GM21576 (cell line): ENCODE results near the gene DEPDC1B.
"Not testable (repeated sequence)": the region's sequence is repeated elsewhere in the genome, so short reads cannot be mapped to it uniquely, and the experiment has no call there.

Source experiments
- ATAC-seq: cut with Tn5 transposase; IDR thresholded peaks from one replicate; pipeline ENCODE4 v1.9.1; 2021; ENCODE audit warnings: mild to moderate bottlenecking, moderate library complexity; ENCODE audit not compliant: unreplicated experiment

DEPDC1B gene

GRCh38 chr5:60699288-60699608 is 718 bp downstream of the DEPDC1B start:
- ATAC-seq, result no peak

- no peak for ATAC-seq
Observed at GRCh38 chr5:60698336-60698735, 1.6 kb downstream of the DEPDC1B start.

- ATAC-seq, result no peak
Observed at GRCh38 chr5:60690326-60690725, 9.6 kb downstream of the DEPDC1B start.

GRCh38 chr5:60688980-60689379 is 11.0 kb downstream of the DEPDC1B start:
- ATAC-seq, result no peak

GRCh38 chr5:60687927-60688720 is 11.8 kb downstream of the DEPDC1B start:
- ATAC-seq, result peak; percentile 86

GRCh38 chr5:60686157-60686556 is 13.8 kb downstream of the DEPDC1B start:
- ATAC-seq, result no peak

GRCh38 chr5:60685700-60686099 is 14.3 kb downstream of the DEPDC1B start:
- no peak for ATAC-seq

- ATAC-seq, result no peak
Observed at GRCh38 chr5:60685028-60685427, 14.9 kb downstream of the DEPDC1B start.

- not testable (repeated sequence) for ATAC-seq
Observed at GRCh38 chr5:60682007-60682406, 18.0 kb downstream of the DEPDC1B start.

GRCh38 chr5:60679816-60680215 is 20.1 kb downstream of the DEPDC1B start:
- no peak for ATAC-seq

GRCh38 chr5:60677850-60678664 is 21.9 kb downstream of the DEPDC1B start:
- ATAC-seq, result peak; percentile 68

GRCh38 chr5:60675286-60675685 is 24.7 kb downstream of the DEPDC1B start:
- no peak for ATAC-seq

GRCh38 chr5:60674251-60675069 is 25.5 kb downstream of the DEPDC1B start:
- no peak for ATAC-seq

GRCh38 chr5:60673334-60673733 is 26.6 kb downstream of the DEPDC1B start:
- ATAC-seq, result no peak

- ATAC-seq, result no peak
Observed at GRCh38 chr5:60672693-60673264, 27.2 kb downstream of the DEPDC1B start.

GRCh38 chr5:60671899-60672692 is 27.9 kb downstream of the DEPDC1B start:
- ATAC-seq, result no peak

- ATAC-seq, result no peak
Observed at GRCh38 chr5:60670749-60671148, 29.2 kb downstream of the DEPDC1B start.

GRCh38 chr5:60668686-60669304 is 31.2 kb downstream of the DEPDC1B start:
- ATAC-seq, result no peak

- no peak for ATAC-seq
Observed at GRCh38 chr5:60651872-60652620, 47.9 kb downstream of the DEPDC1B start.
